Activated CD4-positive, CD25-positive, alpha-beta regulatory T cell treated with anti-CD3 and anti-CD28 coated beads, Interleukin-2, amount 50 U/mL, for 24 hours (primary cell): ENCODE results near the gene ZNF821.
"Not testable (repeated sequence)": the region's sequence is repeated elsewhere in the genome, so short reads cannot be mapped to it uniquely, and the experiment has no call there.

Source experiments
- ATAC-seq, 2 donors: fragments of 150-1000 bp; cut with Tn5 transposase; one replicate each; pipeline ENCODE4 v1.10.0; 2021; ENCODE audit warnings: mild to moderate bottlenecking in 1 of 2, moderate library complexity in 1 of 2

The ZNF821 gene

GRCh38 chr16:71855937-71856662 lies 27.9 kb downstream of the ZNF821 start:
- ATAC-seq, result peak; percentile 77 to 82

DNA sequence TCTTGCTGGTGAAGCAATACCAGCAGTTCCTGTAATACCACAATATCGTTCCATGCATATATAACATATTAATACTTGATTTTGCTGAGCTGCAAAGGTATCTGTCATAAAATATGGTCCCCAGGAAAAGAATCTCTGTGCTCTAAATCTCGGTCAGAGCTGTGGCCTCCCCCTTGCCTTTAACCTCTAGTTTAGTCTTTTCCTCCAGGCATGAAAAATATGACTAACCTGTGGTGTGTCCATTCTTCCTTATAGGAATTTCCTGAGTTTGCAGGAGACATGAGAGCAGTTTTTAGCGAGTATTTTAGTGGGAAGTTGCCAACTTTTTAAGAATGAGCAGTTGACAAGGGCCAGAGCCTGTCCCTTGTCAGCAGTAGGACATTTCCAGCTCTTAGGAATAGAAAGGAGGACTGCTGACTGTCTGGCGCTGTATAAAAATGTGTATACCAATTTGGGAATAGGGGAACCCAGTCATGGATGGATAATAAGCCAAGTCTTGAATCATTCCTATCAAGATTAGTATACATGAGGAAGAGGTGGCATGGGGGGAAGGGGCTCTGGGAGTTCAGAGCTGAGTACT lies 29.5 kb downstream of the ZNF821 start:
- no peak for ATAC-seq

DNA sequence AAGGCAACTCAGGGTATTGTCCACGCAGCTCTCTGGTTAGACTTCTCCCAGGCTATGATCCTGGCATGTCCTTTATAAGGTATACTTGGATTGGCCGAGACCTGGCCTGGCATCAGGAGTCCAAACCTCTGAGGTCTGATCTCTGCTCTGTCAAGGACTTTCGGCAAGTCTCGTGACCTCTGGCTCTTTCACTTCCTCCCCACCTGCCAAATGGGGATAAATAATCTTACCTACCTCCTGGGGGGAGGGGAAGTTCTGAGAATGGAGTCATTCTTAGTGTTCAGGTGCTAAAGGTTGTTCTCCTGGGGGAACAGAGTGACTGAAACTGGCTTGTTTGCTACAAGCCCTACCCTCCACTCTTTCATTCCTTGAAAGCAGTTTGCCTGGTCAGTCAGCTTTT lies 30.6 kb downstream of the ZNF821 start:
- ATAC-seq, result peak; percentile 26 to 27

DNA sequence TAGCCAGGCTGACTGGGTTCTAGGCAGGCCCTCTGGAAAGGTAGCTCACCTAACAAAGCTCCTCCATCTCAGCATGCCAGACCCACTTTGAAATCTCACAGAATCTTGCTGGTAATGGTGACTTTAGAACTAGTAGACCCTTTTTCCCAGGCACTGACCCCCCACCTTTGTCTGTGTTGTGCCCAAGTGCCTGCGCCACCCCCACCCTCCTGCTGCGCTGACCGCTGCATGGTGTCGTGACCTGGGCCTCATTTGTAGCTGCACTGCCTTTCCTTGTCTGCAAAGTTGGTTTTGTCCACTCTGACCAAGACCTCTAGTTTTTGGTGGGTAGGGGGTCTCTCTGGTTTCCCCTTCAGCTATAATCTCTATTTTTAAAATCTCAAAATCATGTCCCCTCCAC lies 31.4 kb downstream of the ZNF821 start:
- ATAC-seq, result no peak

DNA sequence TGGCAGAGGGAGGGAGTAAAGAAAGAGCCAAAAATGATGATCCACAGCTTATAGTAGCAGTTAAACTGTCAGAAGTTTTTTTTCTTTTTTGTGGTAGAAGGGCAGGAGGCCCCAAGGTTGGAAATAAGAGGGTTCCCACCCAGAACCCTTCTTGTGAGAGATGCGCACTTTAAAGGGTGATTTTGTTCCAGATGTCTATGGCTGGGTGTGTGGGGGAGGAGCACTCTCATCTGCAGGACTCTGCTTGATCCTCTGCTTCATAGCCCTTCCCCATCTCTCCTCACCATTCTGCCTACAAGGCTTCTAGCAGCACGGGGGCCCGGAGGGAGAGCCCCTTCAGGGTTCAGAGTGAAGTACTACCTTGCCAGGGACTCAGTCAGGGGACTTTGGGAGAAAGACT lies 31.8 kb downstream of the ZNF821 start:
- no peak for ATAC-seq

DNA sequence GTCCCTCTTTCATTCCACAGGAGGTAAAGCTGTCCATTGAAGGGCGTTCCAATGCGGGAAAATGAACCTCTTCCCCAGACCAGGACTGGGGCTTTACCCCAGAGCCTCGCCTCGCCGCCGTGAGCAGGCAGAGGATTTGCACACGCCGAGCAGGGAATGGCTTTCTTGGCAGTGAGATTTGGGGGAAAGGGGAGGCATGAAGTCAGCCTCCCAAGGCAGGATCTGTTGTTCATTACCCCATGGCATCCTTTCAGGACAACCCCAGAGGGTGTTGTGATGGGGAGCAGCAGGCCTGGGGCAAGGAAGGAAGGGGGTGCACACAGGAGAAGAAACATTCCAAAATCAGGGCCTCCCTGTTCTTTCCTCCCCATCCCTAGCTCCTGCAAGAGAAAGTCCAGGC lies 32.2 kb downstream of the ZNF821 start:
- no peak for ATAC-seq

GRCh38 chr16:71848622-71849021 lies 35.4 kb downstream of the ZNF821 start:
- ATAC-seq, result no peak

DNA sequence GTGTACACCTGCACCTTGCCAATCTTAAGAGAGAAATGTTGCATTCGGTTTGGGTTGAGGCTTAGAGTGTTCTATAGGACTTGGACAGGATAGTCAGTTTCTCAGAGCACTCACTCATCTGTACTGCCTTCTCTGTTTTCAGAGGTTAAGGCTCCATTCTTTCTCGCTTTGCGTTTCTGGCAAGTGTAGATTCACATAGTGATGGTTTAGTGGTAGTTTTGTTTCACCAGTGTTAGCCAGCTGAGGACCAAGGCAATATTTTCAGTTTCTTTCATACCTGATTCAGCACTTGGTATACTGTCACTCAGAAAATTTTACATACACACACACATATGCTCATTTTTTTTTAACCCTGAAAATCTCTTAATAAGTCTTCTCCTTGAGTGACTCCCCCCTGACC lies 36.9 kb downstream of the ZNF821 start:
- no peak for ATAC-seq

DNA sequence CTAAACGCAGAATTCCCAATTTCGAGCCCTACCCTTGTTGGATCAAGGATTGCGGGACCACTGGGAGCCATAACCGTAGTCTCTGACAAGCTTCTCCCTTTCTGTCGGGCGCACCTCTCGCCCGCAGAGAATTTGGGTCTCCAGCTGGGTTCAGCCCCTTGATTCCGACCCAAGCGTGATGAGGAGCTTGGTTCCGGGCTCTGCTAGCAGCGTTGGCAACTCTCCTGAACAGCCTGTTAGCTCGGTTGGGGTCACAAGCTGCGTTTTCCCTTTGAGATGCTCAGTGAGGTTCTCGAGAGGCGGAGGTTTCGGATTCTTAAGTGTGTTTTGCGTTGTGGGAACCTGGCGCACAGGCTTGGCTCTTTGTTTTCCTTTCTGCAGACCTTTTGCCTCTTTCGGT lies 37.6 kb downstream of the ZNF821 start:
- no peak for ATAC-seq

- ATAC-seq, result peak; percentile 92 to 94
Observed at GRCh38 chr16:71845639-71846430, 38.1 kb downstream of the ZNF821 start, which contains the start of gene ATXN1L. Gene ATXN1L, plus strand, starts transcription at chr16:71845976. Its CDS starts 3,765 bp downstream, at chr16:71849741.

- no peak for ATAC-seq
Observed at GRCh38 chr16:71843572-71843971, 40.4 kb downstream of the ZNF821 start.

- no peak for ATAC-seq
Observed at GRCh38 chr16:71840052-71840451, 43.9 kb downstream of the ZNF821 start.

- ATAC-seq, result no peak
Observed at GRCh38 chr16:71837150-71837549, 46.8 kb downstream of the ZNF821 start.

DNA sequence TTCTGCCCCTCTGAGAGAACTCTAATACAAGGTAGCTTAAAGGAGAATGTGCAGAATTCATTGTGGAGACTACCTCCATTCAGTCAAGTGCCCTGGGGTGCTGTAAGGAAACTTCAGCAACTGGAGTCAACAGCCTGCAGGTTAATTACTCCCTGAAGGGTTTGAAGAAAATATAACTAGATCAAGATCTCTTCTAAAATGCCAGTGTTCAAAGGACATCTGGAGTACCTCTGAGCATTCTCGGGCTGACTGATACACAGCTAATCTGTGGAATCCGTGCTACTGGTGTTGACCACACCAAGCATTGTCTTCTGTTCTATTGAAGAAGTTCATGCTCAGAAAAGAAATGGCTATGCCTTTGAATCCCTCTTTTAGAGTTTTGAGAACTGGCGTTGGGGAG lies 49.7 kb downstream of the ZNF821 start:
- no peak for ATAC-seq

DNA sequence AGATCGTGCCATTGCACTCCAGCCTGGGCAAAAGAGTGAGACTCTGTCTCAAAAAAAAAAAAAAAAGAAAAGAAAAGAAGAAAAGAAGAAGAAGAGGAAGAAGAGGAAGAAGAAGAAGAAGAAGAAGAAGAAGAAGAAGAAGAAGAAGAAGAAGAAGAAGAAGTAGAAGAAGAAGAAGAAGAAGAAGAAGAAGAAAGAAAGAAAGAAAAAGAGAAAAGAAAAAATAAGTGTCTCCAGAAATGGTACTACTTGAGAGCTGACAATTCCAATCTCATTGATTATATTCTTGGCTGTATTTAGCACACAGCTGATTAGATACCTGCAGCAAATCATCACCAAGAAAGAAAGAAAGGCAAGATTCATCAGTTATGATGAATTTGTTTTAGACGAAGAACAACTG lies 51.9 kb downstream of the ZNF821 start:
- not testable (repeated sequence) for ATAC-seq

GRCh38 chr16:71831698-71832097 lies 52.3 kb downstream of the ZNF821 start:
- ATAC-seq, result not testable (repeated sequence)

- no peak for ATAC-seq
Observed at GRCh38 chr16:71830359-71830758, 53.6 kb downstream of the ZNF821 start.

- ATAC-seq, result no peak
Observed at GRCh38 chr16:71826533-71827017, 57.4 kb downstream of the ZNF821 start.

GRCh38 chr16:71817155-71817500 lies 66.9 kb downstream of the ZNF821 start:
- not testable (repeated sequence) for ATAC-seq

GRCh38 chr16:71811261-71811803 lies 72.7 kb downstream of the ZNF821 start:
- ATAC-seq, result no peak

- ATAC-seq, result not testable (repeated sequence)
Observed at GRCh38 chr16:71810155-71810530, 73.8 kb downstream of the ZNF821 start.
